Karpas-422 (cell line): ENCODE data around the gene TUBA4A. TPM values are rescaled to one million over a fixed set of nuclear protein-coding genes. Genes with fewer than 3 reads are reported as not detected.

Experiments used
- small RNA-seq: library from RNA; depleted of rRNA; stranded (forward); fragments of <200 nt; gene quantifications from one replicate; pipeline ENCODE3, GENCODE V24; 2014
- total RNA-seq: library from RNA; depleted of rRNA; stranded (reverse); fragments of >200 nt; shearing (Covaris generic); gene quantifications from 2 replicates; pipeline ENCODE4 v1.2.3, GENCODE V29; 2014; ENCODE audit warnings: low replicate concordance; rRNA removed

Gene TUBA4A
- total RNA-seq, 1 experiment from 2014 or later = 61.8 TPM

Small RNAs within 50 kb of the gene (small RNA-seq; reads per million reads assigned to genes)
- not detected for gene MIR153-1

Other genes with a start within 250 kb of the TUBA4A start
- 0.11 TPM in 1 of 2 replicates, not detected in the other for gene CFAP65, start 212.4 kb downstream of the TUBA4A start, total RNA-seq
- not detected in 2 replicates for gene IHH, start 193.0 kb downstream of the TUBA4A start, total RNA-seq
- gene NHEJ1, start 93.1 kb downstream of the TUBA4A start, total RNA-seq = 10.4 and 21.5 TPM in 2 replicates
- 2.7 and 3.5 TPM in 2 replicates for gene SLC23A3, start 83.9 kb downstream of the TUBA4A start, total RNA-seq
- 38.7 and 64.8 TPM in 2 replicates for gene CNPPD1, start 77.0 kb downstream of the TUBA4A start, total RNA-seq
- gene RETREG2, start 75.6 kb downstream of the TUBA4A start, total RNA-seq = 61.1 and 93.8 TPM in 2 replicates
- 28.0 and 37.6 TPM in 2 replicates for gene ZFAND2B, start 47.1 kb downstream of the TUBA4A start, total RNA-seq
- gene ABCB6, start 35.0 kb downstream of the TUBA4A start, total RNA-seq = 14.3 and 28.4 TPM in 2 replicates
- gene ATG9A, start 24.3 kb downstream of the TUBA4A start, total RNA-seq = 16.6 and 25.9 TPM in 2 replicates
- gene ANKZF1, start 24.1 kb downstream of the TUBA4A start, total RNA-seq = 159 and 230 TPM in 2 replicates
- 4.3 and 6.4 TPM in 2 replicates for gene GLB1L, start 8.5 kb downstream of the TUBA4A start, total RNA-seq
- gene STK16, start 8.4 kb downstream of the TUBA4A start, total RNA-seq = 22.8 and 30.7 TPM in 2 replicates
- gene TUBA4B, start 675 bp downstream of the TUBA4A start, total RNA-seq = not detected in 2 replicates
- gene DNAJB2, start 25.4 kb upstream of the TUBA4A start, total RNA-seq = 30.9 and 55.8 TPM in 2 replicates
- gene PTPRN, start 55.5 kb upstream of the TUBA4A start, total RNA-seq = not detected in 2 replicates
- gene RESP18, start 78.8 kb upstream of the TUBA4A start, total RNA-seq = not detected in 2 replicates
- gene DNPEP, start 134.0 kb upstream of the TUBA4A start, total RNA-seq = 74.6 and 77.9 TPM in 2 replicates
- gene DES, start 164.5 kb upstream of the TUBA4A start, total RNA-seq = not detected in 2 replicates
- gene SPEG, start 180.9 kb upstream of the TUBA4A start, total RNA-seq = not detected in 2 replicates
- 10.5 and 17.1 TPM in 2 replicates for gene GMPPA, start 245.0 kb upstream of the TUBA4A start, total RNA-seq